MM.1S (cell line): ENCODE results near the gene COL6A2.

Experiments used
- DNase-seq: peaks from one replicate; pipeline ENCODE4 v3.0.0-alpha.2; 2015
- H2AFZ ChIP-seq: fragments of 300-600 bp; sonication (generic); 2 replicates; pipeline ENCODE4 v1.6.0; 2016; ENCODE audit warnings: antibody characterized with exemption, low read length
- H3F3A ChIP-seq: fragments of 300-600 bp; sonication (generic); 2 replicates; pipeline ENCODE4 v1.6.1; 2016; ENCODE audit warnings: mild to moderate bottlenecking, antibody characterized with exemption, low read length, moderate library complexity, mixed read lengths; ENCODE audit not compliant: insufficient read depth
- H3K27ac ChIP-seq: fragments of 300-600 bp; sonication (generic); 2 replicates; pipeline ENCODE4 v1.5.1; 2016; ENCODE audit warnings: mild to moderate bottlenecking, low read length
- H3K27me3 ChIP-seq: fragments of 300-600 bp; sonication (generic); replicated peaks from 2 replicates; pipeline ENCODE4 v1.6.0; 2016; ENCODE audit warnings: low read length; ENCODE audit not compliant: insufficient read depth
- H3K36me3 ChIP-seq: fragments of 300-600 bp; sonication (generic); replicated peaks from 2 replicates; pipeline ENCODE4 v1.6.1; 2016; ENCODE audit warnings: mild to moderate bottlenecking, low read length, mixed read lengths; ENCODE audit not compliant: insufficient read depth
- H3K4me1 ChIP-seq: fragments of 300-600 bp; sonication (generic); 2 replicates; pipeline ENCODE4 v1.6.1; 2016; ENCODE audit warnings: low read length, mixed read lengths
- H3K4me2 ChIP-seq: fragments of 300-600 bp; sonication (generic); 2 replicates; pipeline ENCODE4 v1.6.0; 2016; ENCODE audit warnings: low read depth, low read length
- H3K4me3 ChIP-seq: fragments of 300-600 bp; sonication (generic); 2 replicates; pipeline ENCODE4 v1.5.1; 2016; ENCODE audit warnings: low read length, mixed read lengths
- H3K79me2 ChIP-seq: fragments of 300-600 bp; sonication (generic); 2 replicates; pipeline ENCODE4 v1.6.1; 2016; ENCODE audit warnings: mixed run types, low read length, mixed read lengths
- H3K9ac ChIP-seq: fragments of 300-600 bp; sonication (generic); 2 replicates; pipeline ENCODE4 v1.6.1; 2016; ENCODE audit warnings: low read length, mixed read lengths
- H3K9me2 ChIP-seq: fragments of 300-600 bp; sonication (generic); replicated peaks from 2 replicates; pipeline ENCODE4 v1.6.1; 2016; ENCODE audit warnings: mild to moderate bottlenecking, low read length, mixed read lengths; ENCODE audit not compliant: insufficient read depth
- H3K9me3 ChIP-seq: fragments of 300-600 bp; sonication (generic); replicated peaks from 2 replicates; pipeline ENCODE4 v1.6.1; 2016; ENCODE audit warnings: mild to moderate bottlenecking, low read length, mixed read lengths; ENCODE audit not compliant: insufficient read depth
- H4K20me1 ChIP-seq: fragments of 300-600 bp; sonication (generic); 2 replicates; pipeline ENCODE4 v1.6.1; 2016; ENCODE audit warnings: mild to moderate bottlenecking, low read length, moderate library complexity, mixed read lengths; ENCODE audit not compliant: insufficient read depth
- CTCF ChIP-seq: fragments of 300-600 bp; sonication (generic); IDR thresholded peaks from 2 replicates; pipeline ENCODE4 v1.5.1; 2016; ENCODE audit warnings: antibody characterized with exemption, low read length, mixed read lengths
- EZH2 ChIP-seq: fragments of 300-600 bp; sonication (generic); optimal IDR thresholded peaks from 2 replicates; pipeline ENCODE3; 2017; ENCODE audit warnings: low read depth, mild to moderate bottlenecking, antibody characterized with exemption, low read length, mixed read lengths
- EZH2phosphoT487 ChIP-seq: fragments of 300-600 bp; sonication (generic); IDR thresholded peaks from 2 replicates; pipeline ENCODE4 v1.6.1; 2018; ENCODE audit warnings: antibody characterized with exemption, low read length

Gene COL6A2

GRCh38 chr21:46081862-46082712 is 15.8 kb upstream of the COL6A2 start:
- no peak for TF ChIP-seq EZH2
- H3K4me1 ChIP-seq, result no peaks in the 10 kb centered on the region
- H2AFZ ChIP-seq, result no peak overlapping the region
- H3K27ac ChIP-seq, result no peak overlapping the region
- no peaks in the 10 kb centered on the region for H3F3A ChIP-seq
- H4K20me1 ChIP-seq, result no peaks in the 10 kb centered on the region
- H3K79me2 ChIP-seq, result no peaks in the 10 kb centered on the region
- H3K4me2 ChIP-seq, result no peak overlapping the region
- H3K27me3 ChIP-seq, result peaks cover 90% of the 10 kb centered on the region
- H3K9ac ChIP-seq, result no peak overlapping the region
- H3K9me2 ChIP-seq, result no peaks in the 10 kb centered on the region
- H3K36me3 ChIP-seq, result no peaks in the 10 kb centered on the region
- no peak overlapping the region for H3K4me3 ChIP-seq
- no peaks in the 10 kb centered on the region for H3K9me3 ChIP-seq
- no peak for DNase-seq

GRCh38 chr21:46082713-46082962 is 15.3 kb upstream of the COL6A2 start:
- Histone ChIP-seq H3K9me2 (no peaks in the 10 kb centered on the region), H2AFZ (no peak overlapping the region), H3K27me3 (peaks cover 90% of the 10 kb centered on the region), H3K36me3 (no peaks in the 10 kb centered on the region), H3K9me3 (no peaks in the 10 kb centered on the region), H4K20me1 (no peaks in the 10 kb centered on the region), H3K27ac (no peak overlapping the region), H3K9ac (no peak overlapping the region), H3K4me3 (no peak overlapping the region), H3K79me2 (no peaks in the 10 kb centered on the region), H3F3A (no peaks in the 10 kb centered on the region), H3K4me2 (no peak overlapping the region), H3K4me1 (no peaks in the 10 kb centered on the region)
- no peak for DNase-seq
- TF ChIP-seq CTCF (no peak), EZH2 (no peak), EZH2phosphoT487 (no peak)

GRCh38 chr21:46082963-46083790 is 14.7 kb upstream of the COL6A2 start:
- H3F3A ChIP-seq, result no peaks in the 10 kb centered on the region
- no peaks in the 10 kb centered on the region for H3K4me1 ChIP-seq
- no peak overlapping the region for H3K9ac ChIP-seq
- H3K27me3 ChIP-seq, result peaks cover 89% of the 10 kb centered on the region
- no peak for TF ChIP-seq EZH2phosphoT487
- no peak for TF ChIP-seq EZH2
- H3K4me2 ChIP-seq, result no peak overlapping the region
- H3K9me2 ChIP-seq, result no peaks in the 10 kb centered on the region
- H4K20me1 ChIP-seq, result no peaks in the 10 kb centered on the region
- no peak overlapping the region for H3K27ac ChIP-seq
- no peaks in the 10 kb centered on the region for H3K79me2 ChIP-seq
- H3K4me3 ChIP-seq, result no peak overlapping the region
- no peaks in the 10 kb centered on the region for H3K9me3 ChIP-seq
- H3K36me3 ChIP-seq, result no peaks in the 10 kb centered on the region
- no peak for DNase-seq
- no peak overlapping the region for H2AFZ ChIP-seq

- TF ChIP-seq CTCF (no peak), EZH2phosphoT487 (no peak), EZH2 (no peak)
- Histone ChIP-seq H3K9me2 (no peaks in the 10 kb centered on the region), H3K36me3 (no peaks in the 10 kb centered on the region), H3K9me3 (no peaks in the 10 kb centered on the region), H3K4me1 (no peaks in the 10 kb centered on the region), H3K4me2 (no peak overlapping the region), H3K79me2 (no peaks in the 10 kb centered on the region), H3K4me3 (no peak overlapping the region), H3K9ac (no peak overlapping the region), H4K20me1 (no peaks in the 10 kb centered on the region), H3K27ac (no peak overlapping the region), H3F3A (no peaks in the 10 kb centered on the region), H2AFZ (no peak overlapping the region), H3K27me3 (peaks cover 89% of the 10 kb centered on the region)
- DNase-seq, result no peak
These were observed 13.9 kb upstream of the COL6A2 start for GRCh38 chr21:46083791-46084561.
